Cardiac muscle cell (in vitro differentiated cells and primary cell): Measurements from ENCODE around the gene ZSWIM3. TPM values are rescaled to one million over a fixed set of nuclear protein-coding genes. Genes with fewer than 3 reads are reported as not detected.

Source experiments
- DNase-seq, 2 donors: peaks; one replicate each; pipeline versions ENCODE4 v3.0.0 to v3.0.0-alpha.2; 2010 to 2017; ENCODE audit warnings: low read depth in 1 of 2, low spot score in 1 of 2
- H3K27ac ChIP-seq: fragments of 200-600 bp; sonication (generic); 2 replicates; pipeline ENCODE4 v1.5.1; 2016
- H3K27me3 ChIP-seq: fragments of 200-600 bp; sonication (generic); 2 replicates; pipeline ENCODE4 v1.6.0; 2016; ENCODE audit warnings: control low read depth
- H3K36me3 ChIP-seq: fragments of 200-600 bp; sonication (generic); 2 replicates; pipeline ENCODE4 v1.5.1; 2016; ENCODE audit warnings: control low read depth
- H3K4me1 ChIP-seq: fragments of 200-600 bp; sonication (generic); 2 replicates; pipeline ENCODE4 v1.8.1; 2017; ENCODE audit warnings: low read depth, mild to moderate bottlenecking, mixed run types
- H3K4me3 ChIP-seq: fragments of 200-600 bp; sonication (generic); 2 replicates; pipeline ENCODE4 v1.5.1; 2016; ENCODE audit warnings: mild to moderate bottlenecking
- H3K9me3 ChIP-seq: fragments of 200-600 bp; sonication (generic); 2 replicates; pipeline ENCODE4 v1.5.1; 2017; ENCODE audit warnings: low read depth, mild to moderate bottlenecking, control low read depth
- CTCF ChIP-seq: IDR thresholded peaks from 2 replicates; pipeline ENCODE4 v1.5.1; 2012; ENCODE audit warnings: low read depth, mild to moderate bottlenecking, low read length
- polyA plus RNA-seq: library from polyadenylated mRNA; unstranded; fragments of >200 nt; fragmentation: Nextera tagmentation; extraction: Ambion mirVana; gene quantifications from 2 replicates; pipeline ENCODE4 v1.2.1, GENCODE V29; 2016
- total RNA-seq: library from RNA; depleted of rRNA; stranded (reverse); fragments of >200 nt; gene quantifications from 2 replicates; pipeline ENCODE4 v1.2.3, GENCODE V29; 2016

ZSWIM3 gene
- total and polyA plus RNA-seq, 2 experiments from 2014 or later = 2.2 to 8.0 TPM

GRCh38 chr20:45888681-45889080 is 31.3 kb downstream of the ZSWIM3 start:
- no peaks in the 10 kb centered on the region for H3K27me3 ChIP-seq
- H3K9me3 ChIP-seq = no peaks in the 10 kb centered on the region
- no peak overlapping the region for H3K4me3 ChIP-seq
- H3K36me3 ChIP-seq = peaks cover 9% of the 10 kb centered on the region
- H3K27ac ChIP-seq = no peak overlapping the region
- no peak for TF ChIP-seq CTCF
- no peak for DNase-seq
- peaks cover 9% of the 10 kb centered on the region for H3K4me1 ChIP-seq

GRCh38 chr20:45890077-45890984 is 32.9 kb downstream of the ZSWIM3 start:
- peak; percentile 78 for TF ChIP-seq CTCF
- no peaks in the 10 kb centered on the region for H3K9me3 ChIP-seq
- peaks cover 24% of the 10 kb centered on the region for H3K36me3 ChIP-seq
- peak overlapping the region; percentile 71 for H3K4me3 ChIP-seq
- H3K27me3 ChIP-seq = no peaks in the 10 kb centered on the region
- peaks cover 9% of the 10 kb centered on the region for H3K4me1 ChIP-seq
- DNase-seq = peak; percentile 91 to 92
- peak overlapping the region; percentile 95 for H3K27ac ChIP-seq

- H3K4me1 ChIP-seq = peaks cover 9% of the 10 kb centered on the region
- peaks cover 32% of the 10 kb centered on the region for H3K36me3 ChIP-seq
- peak within 1 kb of the TSS; percentile 71 for H3K4me3 ChIP-seq
- no peak for TF ChIP-seq CTCF
- peak within 1 kb of the TSS; percentile 95 for H3K27ac ChIP-seq
- DNase-seq = peak; percentile 96
- no peaks in the 10 kb centered on the region for H3K27me3 ChIP-seq
- no peaks in the 10 kb centered on the region for H3K9me3 ChIP-seq
Observed at GRCh38 chr20:45890985-45891983, 33.9 kb downstream of the ZSWIM3 start, which contains the start of the genes CTSA and NEURL2. CTSA (plus strand) TSS chr20:45891335; CDS start chr20:45891569, 234 bp downstream. NEURL2 (minus strand) TSS chr20:45891208; CDS start chr20:45890991, 217 bp downstream.

GRCh38 chr20:45892049-45892825 is 34.8 kb downstream of the ZSWIM3 start:
- peak in 1 of 2 donors; percentile 48 for DNase-seq
- H3K36me3 ChIP-seq = peaks cover 35% of the 10 kb centered on the region
- H3K27me3 ChIP-seq = no peaks in the 10 kb centered on the region
- peak; percentile 28 for TF ChIP-seq CTCF
- peaks cover 9% of the 10 kb centered on the region for H3K4me1 ChIP-seq
- peak overlapping the region; percentile 71 for H3K4me3 ChIP-seq
- H3K27ac ChIP-seq = no peak overlapping the region
- H3K9me3 ChIP-seq = no peaks in the 10 kb centered on the region
